ENCODE results near the gene OR51I1. TPM values are rescaled to one million over a fixed set of nuclear protein-coding genes. Genes with fewer than 3 reads are reported as not detected.

The OR51I1 gene
- total RNA-seq, 1 experiment from 2014 or later, result not detected

DNA sequence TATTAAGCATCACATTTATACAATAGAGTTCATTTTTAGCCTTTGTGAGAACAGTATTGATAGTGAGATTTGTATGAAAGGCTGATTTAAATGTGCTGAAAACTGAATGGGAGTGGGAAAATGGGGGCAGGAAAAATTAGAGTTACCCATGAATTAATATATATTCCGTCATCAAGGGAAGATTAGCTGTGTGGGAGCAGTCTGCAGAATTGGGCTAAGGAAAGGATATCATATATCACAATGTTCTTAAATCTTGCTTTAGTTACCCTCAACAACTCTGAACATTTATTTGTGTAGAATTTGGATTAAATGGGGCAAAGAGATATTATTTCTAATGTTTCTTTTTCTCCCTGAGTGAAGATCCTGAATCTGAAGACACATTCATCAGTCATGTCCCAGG, 19.5 kb downstream of the OR51I1 start, which contains the start of gene OR51Q1:
Gene OR51Q1, plus strand, starts transcription at position 301 of the 400 bp plus-strand sequence. Its CDS starts 90 bp downstream, at position 391.
- no peak for DNase-seq
- no peak within 1 kb of the TSS for H2BK5ac ChIP-seq (ENCODE audit: insufficient read length, low read length)
- no peak within 1 kb of the TSS for H2AFZ ChIP-seq (ENCODE audit: low read length)
- no peaks in the 10 kb centered on the region; the same call in none of the 2 replicates for H3K27me3 Mint-ChIP-seq (ENCODE audit: low read depth)
- no peak within 1 kb of the TSS for H3K14ac ChIP-seq (ENCODE audit: insufficient read depth, low read length)
- H2BK12ac ChIP-seq (ENCODE audit: insufficient read length, low read depth, low read length), result no peak within 1 kb of the TSS
- H3T11ph ChIP-seq (ENCODE audit: low read length), result no peak within 1 kb of the TSS
- H3K23ac ChIP-seq (ENCODE audit: insufficient read length, low read depth, low read length), result no peak within 1 kb of the TSS
- WGBS (ENCODE audit: extremely low coverage, insufficient read length, low lambda C conversion rate), result no CpG with 5 or more reads among the region's 1 CpG
- no peak within 1 kb of the TSS for H2BK120ac ChIP-seq (ENCODE audit: low read depth, low read length, poor library complexity, severe bottlenecking)
- H4K5ac ChIP-seq (ENCODE audit: insufficient read length, low read depth, low read length), result no peak within 1 kb of the TSS
- H2BK15ac ChIP-seq (ENCODE audit: low read depth, low read length), result no peak within 1 kb of the TSS
- H3K9me3 ChIP-seq (ENCODE audit: control insufficient read depth, low read depth, low read length), result no peaks in the 10 kb centered on the region
- H3K4me1 ChIP-seq (ENCODE audit: insufficient read depth, low read length), result no peaks in the 10 kb centered on the region
- no peak within 1 kb of the TSS for H3K4ac ChIP-seq (ENCODE audit: low read depth, low read length)
- H3K79me1 ChIP-seq (ENCODE audit: insufficient read depth, low read depth, low read length, poor library complexity, severe bottlenecking), result no peaks in the 10 kb centered on the region
- H3K23me2 ChIP-seq (ENCODE audit: insufficient read length, low read depth, low read length, poor library complexity, severe bottlenecking), result no peaks in the 10 kb centered on the region
- no peak within 1 kb of the TSS for H3K9ac ChIP-seq (ENCODE audit: extremely low read depth, insufficient read length, low read length)
- H3K9me3 Mint-ChIP-seq, result no peaks in the 10 kb centered on the region; a peak in 1 of 5 replicates
- no peak within 1 kb of the TSS for H3K27ac Mint-ChIP-seq
- H4K8ac ChIP-seq (replicated peaks; ENCODE audit: insufficient read length, low read depth, low read length), result no peak within 1 kb of the TSS
- no peak within 1 kb of the TSS for H3K56ac ChIP-seq (ENCODE audit: insufficient read length, low read depth, low read length)
- H3K4me1 Mint-ChIP-seq, result no peaks in the 10 kb centered on the region
- no peak within 1 kb of the TSS for H3K27ac ChIP-seq (ENCODE audit: insufficient read length, low read depth, low read length)
- H3K4me2 ChIP-seq (ENCODE audit: insufficient read depth, insufficient read length, low read length), result no peak within 1 kb of the TSS
- peaks cover 0 to 4% (median 0%) of the 10 kb centered on the region in 3 experiments; a peak in 2 of 7 replicates for H3K36me3 Mint-ChIP-seq (ENCODE audit: insufficient read depth in 1 of 3, low read depth in 3 of 3)
- H4K91ac ChIP-seq (ENCODE audit: insufficient read length, low read depth, low read length), result no peak within 1 kb of the TSS
- H2AK5ac ChIP-seq (ENCODE audit: insufficient read length, low read length), result no peak within 1 kb of the TSS
- H3K79me2 ChIP-seq (ENCODE audit: insufficient read depth, low read length), result no peaks in the 10 kb centered on the region
- TF ChIP-seq, protein P1, sequence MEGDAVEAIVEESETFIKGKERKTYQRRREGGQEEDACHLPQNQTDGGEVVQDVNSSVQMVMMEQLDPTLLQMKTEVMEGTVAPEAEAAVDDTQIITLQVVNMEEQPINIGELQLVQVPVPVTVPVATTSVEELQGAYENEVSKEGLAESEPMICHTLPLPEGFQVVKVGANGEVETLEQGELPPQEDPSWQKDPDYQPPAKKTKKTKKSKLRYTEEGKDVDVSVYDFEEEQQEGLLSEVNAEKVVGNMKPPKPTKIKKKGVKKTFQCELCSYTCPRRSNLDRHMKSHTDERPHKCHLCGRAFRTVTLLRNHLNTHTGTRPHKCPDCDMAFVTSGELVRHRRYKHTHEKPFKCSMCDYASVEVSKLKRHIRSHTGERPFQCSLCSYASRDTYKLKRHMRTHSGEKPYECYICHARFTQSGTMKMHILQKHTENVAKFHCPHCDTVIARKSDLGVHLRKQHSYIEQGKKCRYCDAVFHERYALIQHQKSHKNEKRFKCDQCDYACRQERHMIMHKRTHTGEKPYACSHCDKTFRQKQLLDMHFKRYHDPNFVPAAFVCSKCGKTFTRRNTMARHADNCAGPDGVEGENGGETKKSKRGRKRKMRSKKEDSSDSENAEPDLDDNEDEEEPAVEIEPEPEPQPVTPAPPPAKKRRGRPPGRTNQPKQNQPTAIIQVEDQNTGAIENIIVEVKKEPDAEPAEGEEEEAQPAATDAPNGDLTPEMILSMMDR (conservative IDR thresholded peaks at IDR 0.05), result no peak
- H3K18ac ChIP-seq (ENCODE audit: insufficient read length, low read depth, low read length), result no peak within 1 kb of the TSS
- no peak within 1 kb of the TSS for H2BK20ac ChIP-seq (ENCODE audit: low read depth, low read length, poor library complexity, severe bottlenecking)
- H3K4me3 Mint-ChIP-seq, result no peak within 1 kb of the TSS
- H3K27me3 ChIP-seq (ENCODE audit: insufficient read depth, low read length), result no peaks in the 10 kb centered on the region
- no peaks in the 10 kb centered on the region for H4K20me1 ChIP-seq (ENCODE audit: control insufficient read depth, insufficient read depth, insufficient read length)
